Stimulated activated CD4-positive, alpha-beta T cell treated with anti-CD3 and anti-CD28 coated beads, Interleukin-1b, Interleukin-23, amount 100 ng/mL, for 24 hours (primary cell): ENCODE measurements around the gene KRT13.

ENCODE experiments used
- DNase-seq, 4 experiments: peaks; one replicate each; pipeline ENCODE4 v3.0.0-alpha.2; 2020; ENCODE audit warnings: low read depth in 4 of 4, low spot score in 1 of 4

The KRT13 gene

DNA sequence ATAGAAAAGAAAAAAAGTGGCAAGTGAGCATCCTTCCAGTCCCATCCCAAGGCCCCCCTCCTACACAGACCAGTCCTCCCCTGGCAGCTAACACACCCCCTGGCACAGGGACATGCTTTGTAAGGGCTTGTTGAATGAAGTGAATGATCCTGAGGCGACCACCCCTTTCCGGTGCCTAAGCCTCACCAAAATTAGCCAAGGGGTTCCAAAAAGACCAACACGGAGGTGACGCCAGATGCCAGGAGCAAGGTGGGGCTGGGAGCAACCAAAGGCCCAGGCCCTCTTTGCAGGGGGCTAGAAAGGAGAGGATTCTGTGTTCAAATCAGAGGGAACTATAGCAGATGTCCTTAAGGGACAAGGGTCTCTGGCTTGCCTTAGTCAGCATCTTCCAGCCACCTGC, 30.0 kb downstream of the KRT13 start:
- no peak for DNase-seq

DNA sequence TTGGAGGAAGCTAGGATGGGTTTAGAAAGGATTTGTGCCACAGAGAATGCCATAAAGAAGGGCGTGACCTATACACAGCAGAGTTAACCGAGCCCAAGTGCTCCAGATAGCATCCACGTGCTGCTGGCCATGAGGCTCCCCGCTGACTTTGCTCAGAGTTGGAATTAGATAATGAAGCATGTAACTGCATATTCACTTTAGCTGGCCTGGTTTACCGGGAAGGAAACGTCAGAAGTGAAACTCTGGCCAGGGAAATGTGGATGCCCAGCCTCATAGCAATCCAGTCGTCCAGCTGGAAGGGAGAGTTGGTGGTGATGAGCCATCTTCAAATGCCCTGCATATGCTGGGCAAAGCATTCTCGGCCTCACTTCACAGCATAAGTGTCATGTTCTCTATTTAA, 30.5 kb downstream of the KRT13 start:
- no peak for DNase-seq

- DNase-seq = no peak
These were observed 37.1 kb downstream of the KRT13 start for GRCh38 chr17:41468346-41468745.

- DNase-seq = no peak
These were observed 37.9 kb downstream of the KRT13 start for GRCh38 chr17:41467561-41467960.

DNA sequence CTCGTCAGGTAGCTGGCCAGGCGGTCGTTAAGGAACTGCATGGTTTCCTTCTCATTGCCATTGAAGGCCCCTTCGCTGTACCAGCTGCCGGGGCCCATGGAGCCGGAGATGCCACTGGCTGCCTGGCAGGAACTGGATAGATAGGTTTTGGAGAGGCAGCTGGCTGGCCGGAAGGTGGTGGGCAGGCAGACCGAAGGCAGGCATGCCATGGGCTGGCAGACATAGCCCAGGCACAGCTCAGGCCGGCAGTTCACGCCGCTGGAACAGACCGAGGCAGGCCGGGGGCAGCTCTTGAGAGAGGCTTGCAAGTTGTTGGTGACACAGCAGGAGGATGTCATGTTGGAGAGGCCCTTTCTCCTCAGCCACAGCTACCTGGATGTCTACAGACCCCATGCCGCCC, 38.4 kb downstream of the KRT13 start, which contains the start of gene KRT32:
Gene KRT32 (minus strand): TSS at position 399 of the 400 bp plus-strand sequence. CDS start 61 bp downstream, at position 338.
- DNase-seq = no peak

DNA sequence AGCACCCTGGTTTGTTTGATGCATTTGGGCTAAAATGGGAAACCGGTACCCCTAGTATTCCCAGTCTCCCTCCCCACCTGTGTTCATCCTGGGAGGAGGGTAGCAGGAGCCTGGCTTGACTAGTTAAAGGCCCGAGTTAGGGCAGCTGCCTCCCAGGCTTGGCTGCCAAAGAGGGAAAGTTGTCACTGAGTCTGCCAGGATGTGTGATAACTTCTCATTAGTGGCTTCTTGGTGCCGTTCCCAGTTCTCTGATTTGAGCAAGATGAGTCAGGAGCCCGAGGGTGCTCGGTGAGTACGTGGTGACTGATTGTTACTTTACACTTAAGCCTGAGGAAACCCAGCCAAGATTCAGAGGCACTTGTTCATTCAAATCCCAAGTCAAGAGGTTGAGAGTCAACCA, 40.7 kb downstream of the KRT13 start:
- DNase-seq = no peak

GRCh38 chr17:41464173-41464572, 41.2 kb downstream of the KRT13 start:
- no peak for DNase-seq

DNA sequence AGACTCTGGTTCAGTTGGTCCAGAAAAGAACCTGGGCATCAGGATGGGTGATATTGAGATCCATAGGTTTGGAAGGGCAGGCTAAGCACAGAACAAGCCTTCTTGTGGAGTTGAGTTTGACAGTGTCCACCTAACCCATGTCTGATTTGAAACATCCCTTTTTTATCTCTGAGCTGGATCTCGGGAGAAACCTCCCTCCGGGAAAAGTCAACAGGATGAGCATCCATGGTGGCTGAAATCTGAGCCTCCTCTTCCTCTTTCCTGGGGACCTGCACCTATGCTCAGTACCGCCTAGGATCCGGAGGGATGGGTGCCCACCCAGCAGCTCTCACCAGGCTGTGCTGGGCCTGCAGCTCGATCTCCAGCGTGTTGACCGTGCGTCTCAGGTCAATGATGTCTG, 41.7 kb downstream of the KRT13 start:
- no peak for DNase-seq

- DNase-seq = no peak
These were observed 42.7 kb downstream of the KRT13 start for GRCh38 chr17:41462705-41463104.

GRCh38 chr17:41457676-41458075, 47.7 kb downstream of the KRT13 start:
- no peak for DNase-seq

DNA sequence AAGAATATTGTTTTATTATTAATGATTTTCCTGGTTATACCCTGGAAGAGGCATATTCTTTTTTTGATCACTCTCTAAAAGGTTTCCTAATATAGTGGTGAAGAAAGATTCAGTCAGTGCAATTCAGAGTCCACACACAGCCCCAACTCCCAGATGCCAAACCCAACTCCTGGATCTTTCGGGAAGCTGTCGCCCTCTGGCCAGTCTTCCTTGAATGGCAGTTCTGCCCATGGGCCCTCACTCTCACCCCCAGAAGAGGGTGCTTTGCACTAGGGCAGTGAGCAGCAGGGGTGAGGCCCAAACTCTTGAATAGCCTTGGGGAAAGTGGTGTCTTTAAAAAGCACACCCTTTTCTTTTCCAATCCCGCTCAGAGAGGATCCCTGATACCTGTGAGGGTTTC, 49.2 kb downstream of the KRT13 start:
- DNase-seq = no peak

GRCh38 chr17:41455236-41455635, 50.2 kb downstream of the KRT13 start:
- DNase-seq = no peak

GRCh38 chr17:41453066-41453465, 52.3 kb downstream of the KRT13 start:
- DNase-seq = no peak

DNA sequence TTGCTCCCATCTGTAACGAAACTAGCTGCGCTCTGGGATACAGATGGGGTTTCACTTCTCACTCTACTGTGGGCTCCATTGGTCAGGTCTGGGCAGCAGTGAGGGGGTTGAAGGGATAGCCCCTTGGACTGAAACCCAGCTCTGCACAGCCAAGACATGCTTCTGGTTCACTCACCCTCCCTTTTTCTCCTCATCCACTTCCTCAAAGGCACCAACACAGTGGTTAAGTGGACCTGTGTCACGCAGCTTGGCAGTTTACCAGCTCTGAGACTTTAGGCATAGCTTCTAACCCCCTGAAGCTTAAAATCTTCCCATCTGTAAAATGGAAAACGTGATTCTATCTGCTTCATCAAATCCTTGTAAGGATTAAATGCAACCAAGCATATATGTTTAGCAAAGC, 53.1 kb downstream of the KRT13 start:
- no peak for DNase-seq

DNA sequence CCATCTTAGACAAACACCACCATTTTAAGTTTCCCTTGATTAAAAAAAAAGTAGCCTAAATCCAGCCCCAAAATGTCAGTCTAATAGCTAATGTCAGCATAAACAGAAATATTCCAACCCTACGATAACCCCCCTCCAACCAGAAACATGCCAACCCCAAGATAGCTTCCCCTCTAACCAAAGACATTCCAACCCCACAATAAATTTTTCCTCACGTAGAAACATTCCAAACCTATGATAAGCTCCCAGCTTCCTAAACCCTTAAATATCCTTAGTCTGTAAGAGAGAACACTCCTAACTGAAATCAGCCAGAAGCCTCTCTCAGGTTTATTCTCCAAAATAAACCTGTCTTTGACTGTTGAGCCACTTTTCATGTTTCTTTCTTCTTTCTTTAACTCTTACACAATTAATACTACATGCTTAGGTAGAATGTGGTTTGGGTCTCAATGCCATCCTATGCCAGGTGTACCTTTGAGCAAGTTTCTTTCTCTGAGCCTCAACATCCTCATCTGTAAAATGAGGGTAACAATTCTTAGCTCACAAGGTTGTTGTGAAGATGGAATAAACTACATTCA, 54.2 kb downstream of the KRT13 start:
- DNase-seq = no peak
